AG09309 (cell line): ENCODE results near the gene PGPEP1.
A peak's percentile ranks its signal among the peaks of the same experiment; 100 is the strongest.

Source experiments
- DNase-seq: peaks from one replicate; pipeline ENCODE4 v3.0.0-alpha.2; 2010; ENCODE audit warnings: low read depth
- H3K4me3 ChIP-seq: 2 replicates; pipeline ENCODE4 v1.5.1; 2011; ENCODE audit warnings: mild to moderate bottlenecking, low read depth, low read length, moderate library complexity; ENCODE audit not compliant: control insufficient read depth
- TF ChIP-seq, protein P1 (sequence below): IDR thresholded peaks from 2 replicates; pipeline ENCODE4 v1.5.1; 2011; ENCODE audit warnings: mild to moderate bottlenecking, low read depth, low read length, inconsistent platforms; ENCODE audit not compliant: insufficient read depth, control insufficient read depth; ENCODE audit errors: missing control alignments

Gene PGPEP1

DNA sequence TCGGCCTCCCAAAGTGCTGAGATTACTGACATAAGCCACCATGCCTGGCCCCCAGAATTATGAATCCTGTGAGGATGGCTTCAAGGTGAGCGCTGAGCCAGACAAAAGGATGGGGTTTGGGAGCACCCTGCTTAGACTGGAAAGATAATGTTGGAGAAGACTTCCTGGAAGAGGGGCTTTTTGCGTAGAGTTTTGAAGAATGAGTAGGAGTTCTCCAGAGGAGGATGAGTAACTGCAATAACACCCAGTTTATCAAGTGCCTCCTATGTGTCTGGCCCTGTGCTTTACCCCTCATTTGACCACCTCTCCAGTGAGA is 44.9 kb downstream of the PGPEP1 start:
- no peak for DNase-seq
- no peak overlapping the region for H3K4me3 ChIP-seq
- TF ChIP-seq, protein P1, sequence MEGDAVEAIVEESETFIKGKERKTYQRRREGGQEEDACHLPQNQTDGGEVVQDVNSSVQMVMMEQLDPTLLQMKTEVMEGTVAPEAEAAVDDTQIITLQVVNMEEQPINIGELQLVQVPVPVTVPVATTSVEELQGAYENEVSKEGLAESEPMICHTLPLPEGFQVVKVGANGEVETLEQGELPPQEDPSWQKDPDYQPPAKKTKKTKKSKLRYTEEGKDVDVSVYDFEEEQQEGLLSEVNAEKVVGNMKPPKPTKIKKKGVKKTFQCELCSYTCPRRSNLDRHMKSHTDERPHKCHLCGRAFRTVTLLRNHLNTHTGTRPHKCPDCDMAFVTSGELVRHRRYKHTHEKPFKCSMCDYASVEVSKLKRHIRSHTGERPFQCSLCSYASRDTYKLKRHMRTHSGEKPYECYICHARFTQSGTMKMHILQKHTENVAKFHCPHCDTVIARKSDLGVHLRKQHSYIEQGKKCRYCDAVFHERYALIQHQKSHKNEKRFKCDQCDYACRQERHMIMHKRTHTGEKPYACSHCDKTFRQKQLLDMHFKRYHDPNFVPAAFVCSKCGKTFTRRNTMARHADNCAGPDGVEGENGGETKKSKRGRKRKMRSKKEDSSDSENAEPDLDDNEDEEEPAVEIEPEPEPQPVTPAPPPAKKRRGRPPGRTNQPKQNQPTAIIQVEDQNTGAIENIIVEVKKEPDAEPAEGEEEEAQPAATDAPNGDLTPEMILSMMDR = no peak

DNA sequence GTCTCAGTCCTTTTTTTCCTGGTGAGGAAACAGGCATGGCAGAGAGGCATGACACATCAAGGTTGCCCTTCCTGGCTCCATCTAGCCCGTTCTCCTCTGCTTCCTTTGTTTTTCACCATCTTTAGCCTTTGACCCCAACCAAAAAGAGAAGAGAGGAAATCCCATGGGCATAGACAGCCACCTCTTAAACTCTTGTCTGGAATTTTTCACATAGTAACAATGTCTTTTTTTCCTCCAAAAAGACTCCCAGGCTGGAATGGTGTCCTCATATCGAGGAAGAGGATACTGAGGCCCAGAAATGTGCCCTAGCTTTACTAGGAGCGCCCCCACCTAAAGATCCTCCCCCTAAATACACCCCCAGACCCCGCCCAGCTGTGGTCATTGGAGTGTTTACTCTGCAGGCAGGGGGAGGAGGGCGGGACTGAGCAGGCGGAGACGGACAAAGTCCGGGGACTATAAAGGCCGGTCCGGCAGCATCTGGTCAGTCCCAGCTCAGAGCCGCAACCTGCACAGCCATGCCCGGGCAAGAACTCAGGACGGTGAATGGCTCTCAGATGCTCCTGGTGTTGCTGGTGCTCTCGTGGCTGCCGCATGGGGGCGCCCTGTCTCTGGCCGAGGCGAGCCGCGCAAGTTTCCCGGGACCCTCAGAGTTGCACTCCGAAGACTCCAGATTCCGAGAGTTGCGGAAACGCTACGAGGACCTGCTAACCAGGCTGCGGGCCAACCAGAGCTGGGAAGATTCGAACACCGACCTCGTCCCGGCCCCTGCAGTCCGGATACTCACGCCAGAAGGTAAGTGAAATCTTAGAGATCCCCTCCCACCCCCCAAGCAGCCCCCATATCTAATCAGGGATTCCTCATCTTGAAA is 45.5 kb downstream of the PGPEP1 start, which contains the start of gene GDF15:
Gene GDF15 (plus strand): TSS at position 484 of the 868 bp plus-strand sequence. CDS start 32 bp downstream, at position 516.
- peak; percentile 78 for DNase-seq
- H3K4me3 ChIP-seq = peak within 1 kb of the TSS; percentile 65
- TF ChIP-seq, protein P1 = peak; percentile 83

DNA sequence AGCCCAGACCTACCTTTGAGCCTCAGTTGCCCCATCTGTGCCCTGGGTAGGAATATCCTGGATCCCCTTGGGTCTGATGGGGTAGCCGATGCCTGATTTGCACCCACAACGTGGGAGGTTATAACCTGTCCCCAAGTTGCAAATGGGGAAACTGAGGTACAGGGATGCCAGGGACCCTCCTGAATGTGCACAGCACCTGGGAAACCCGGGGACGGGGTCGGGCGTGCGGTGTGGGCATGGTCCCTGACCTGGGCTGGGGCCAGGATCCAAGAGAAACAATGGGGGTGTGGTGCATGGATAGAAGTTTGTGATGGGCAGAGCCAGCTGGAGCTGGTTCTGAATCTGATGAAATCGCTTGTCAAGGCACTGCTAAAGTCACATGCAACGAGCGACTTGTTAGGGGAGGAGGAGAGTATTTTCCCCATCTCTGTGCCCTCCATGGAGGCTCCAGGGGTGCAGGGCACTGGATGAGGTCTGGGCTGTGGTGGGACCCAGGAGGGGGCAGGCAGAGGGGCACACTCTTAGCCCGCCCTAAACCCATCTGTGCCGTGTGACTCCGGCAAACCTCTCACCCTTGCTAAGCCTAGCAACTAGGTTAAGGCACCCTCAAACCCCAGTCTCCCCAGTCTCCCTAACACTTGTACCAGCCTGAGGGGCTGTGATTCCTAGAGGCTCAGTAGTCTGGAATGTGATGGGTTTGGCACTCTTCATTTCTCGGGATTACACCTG is 46.3 kb downstream of the PGPEP1 start:
- TF ChIP-seq, protein P1 = no peak
- DNase-seq = peak; percentile 74
- peak overlapping the region; percentile 65 for H3K4me3 ChIP-seq

DNA sequence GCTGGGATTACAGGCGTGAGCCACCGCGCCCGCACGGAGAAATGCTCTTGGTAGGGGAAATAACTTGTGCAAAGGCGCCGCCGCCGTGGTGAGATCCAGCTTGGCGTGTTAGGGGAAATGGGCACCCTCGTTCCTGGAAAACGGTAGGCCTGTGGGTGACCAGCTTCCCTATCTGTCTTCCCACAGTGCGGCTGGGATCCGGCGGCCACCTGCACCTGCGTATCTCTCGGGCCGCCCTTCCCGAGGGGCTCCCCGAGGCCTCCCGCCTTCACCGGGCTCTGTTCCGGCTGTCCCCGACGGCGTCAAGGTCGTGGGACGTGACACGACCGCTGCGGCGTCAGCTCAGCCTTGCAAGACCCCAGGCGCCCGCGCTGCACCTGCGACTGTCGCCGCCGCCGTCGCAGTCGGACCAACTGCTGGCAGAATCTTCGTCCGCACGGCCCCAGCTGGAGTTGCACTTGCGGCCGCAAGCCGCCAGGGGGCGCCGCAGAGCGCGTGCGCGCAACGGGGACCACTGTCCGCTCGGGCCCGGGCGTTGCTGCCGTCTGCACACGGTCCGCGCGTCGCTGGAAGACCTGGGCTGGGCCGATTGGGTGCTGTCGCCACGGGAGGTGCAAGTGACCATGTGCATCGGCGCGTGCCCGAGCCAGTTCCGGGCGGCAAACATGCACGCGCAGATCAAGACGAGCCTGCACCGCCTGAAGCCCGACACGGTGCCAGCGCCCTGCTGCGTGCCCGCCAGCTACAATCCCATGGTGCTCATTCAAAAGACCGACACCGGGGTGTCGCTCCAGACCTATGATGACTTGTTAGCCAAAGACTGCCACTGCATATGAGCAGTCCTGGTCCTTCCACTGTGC is 47.9 kb downstream of the PGPEP1 start:
- TF ChIP-seq, protein P1 = peak; percentile 75
- DNase-seq = no peak
- peak overlapping the region; percentile 65 for H3K4me3 ChIP-seq

DNA sequence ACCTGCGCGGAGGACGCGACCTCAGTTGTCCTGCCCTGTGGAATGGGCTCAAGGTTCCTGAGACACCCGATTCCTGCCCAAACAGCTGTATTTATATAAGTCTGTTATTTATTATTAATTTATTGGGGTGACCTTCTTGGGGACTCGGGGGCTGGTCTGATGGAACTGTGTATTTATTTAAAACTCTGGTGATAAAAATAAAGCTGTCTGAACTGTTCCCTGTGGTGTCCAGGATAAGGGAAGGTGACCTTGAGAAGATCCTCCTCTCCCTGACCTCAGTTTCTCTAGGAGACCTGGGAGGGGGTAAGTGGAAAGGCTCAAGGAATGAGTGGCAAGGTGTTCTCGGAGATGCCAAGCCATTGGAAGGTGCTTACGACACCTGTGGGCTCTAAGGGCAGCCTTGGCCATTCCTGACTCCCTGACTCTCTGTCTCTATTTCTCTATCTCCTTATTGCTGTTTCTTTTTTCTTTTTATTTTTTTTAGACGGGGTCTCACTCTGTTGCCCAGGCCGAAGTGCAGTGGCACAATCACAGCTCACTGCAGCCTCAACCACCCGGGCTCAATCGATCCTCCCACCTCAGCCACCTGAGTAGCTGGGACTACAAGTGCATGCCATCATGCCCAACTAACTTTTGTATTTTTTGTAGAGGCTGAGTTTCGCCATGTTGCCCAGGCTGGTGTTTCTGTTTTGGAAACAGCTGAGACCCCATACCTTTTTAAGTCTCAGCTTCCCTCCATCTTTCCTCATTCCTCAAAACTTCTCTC is 48.7 kb downstream of the PGPEP1 start:
- H3K4me3 ChIP-seq = peak overlapping the region; percentile 8; the same call in 1 of the 2 replicates
- TF ChIP-seq, protein P1 = no peak
- DNase-seq = no peak
